GM12878 (cell line): Measurements from ENCODE around the gene SLC1A5. TPM values are rescaled to one million over a fixed set of nuclear protein-coding genes. Genes with fewer than 3 reads are reported as not detected.

ENCODE experiments used
- ATAC-seq: fragments of 200-7000 bp; cut with Tn5 transposase; 3 replicates; pipeline ENCODE4 v1.9.1; 2020; ENCODE audit warnings: mild to moderate bottlenecking, moderate library complexity
- BruUV-seq: library from RNA; stranded (reverse); fragments of 400-500 nt; replicated peaks from 2 replicates; lab custom pipeline; 2021; lab: Mats Ljungman, UMichigan
- CTCF ChIA-PET: fragments of 300-600 bp; sonication (Branson Sonifier 250); formaldehyde crosslinking; extraction: SDS; loops from one replicate; lab custom pipeline; 2021; ENCODE audit warnings: inconsistent platforms; lab: Yijun Ruan, JAX
- POLR2A ChIA-PET: fragments of 350-600 bp; formaldehyde crosslinking; extraction: SDS; loops from one replicate; lab custom pipeline; 2021; ENCODE audit warnings: inconsistent platforms; lab: Charles Lee
- RAD21 ChIA-PET: fragments of 300-600 bp; sonication (Branson Sonifier 250); formaldehyde crosslinking; loops from one replicate; lab custom pipeline; 2023; ENCODE audit warnings: antibody characterized with exemption; ENCODE audit not compliant: unreplicated experiment; lab: Charles Lee
- SMC1A ChIA-PET: fragments of 300-600 bp; sonication (Branson Sonifier 250); formaldehyde crosslinking; loops from one replicate; lab custom pipeline; 2023; ENCODE audit not compliant: unreplicated experiment, uncharacterized antibody; lab: Charles Lee
- DNase-seq: peaks from one replicate; pipeline ENCODE4 v3.0.0-alpha.2; 2011; ENCODE audit warnings: low read depth, low spot score
- FAIRE-seq: peaks from 3 replicates; lab custom pipeline; 2011; peaks lifted over from hg19 to GRCh38; lab: Jason Lieb, UNC
- H2AFZ ChIP-seq: 2 replicates; pipeline ENCODE4 v1.6.0; 2011; ENCODE audit warnings: low read depth, low read length, control low read depth; ENCODE audit not compliant: control insufficient read depth
- H3K27ac ChIP-seq: 2 replicates; pipeline ENCODE4 v1.5.1; 2011; ENCODE audit warnings: control low read depth; ENCODE audit not compliant: control insufficient read depth, insufficient read depth
- H3K27me3 ChIP-seq, 2 experiments: replicated peaks in 1 of 2; 2 replicates each; pipeline versions ENCODE4 v1.6.0 to v1.6.1; 2011; ENCODE audit warnings: low read length in 1 of 2; ENCODE audit not compliant: control insufficient read depth in 2 of 2, insufficient read depth in 2 of 2
- H3K36me3 ChIP-seq, 2 experiments: 2 replicates each; pipeline ENCODE4 v1.5.1; 2011; ENCODE audit warnings: low read length in 1 of 2; ENCODE audit not compliant: control insufficient read depth in 2 of 2, insufficient read depth in 2 of 2
- H3K4me1 ChIP-seq: 2 replicates; pipeline ENCODE4 v1.6.1; 2011; ENCODE audit warnings: mild to moderate bottlenecking, low read length, moderate library complexity, mixed read lengths; ENCODE audit not compliant: control insufficient read depth, insufficient read depth
- H3K4me2 ChIP-seq: 2 replicates; pipeline ENCODE4 v1.6.0; 2011; ENCODE audit warnings: control low read depth; ENCODE audit not compliant: control insufficient read depth, insufficient read depth
- H3K4me3 ChIP-seq: fragments of 200-600 bp; sonication (generic); 2 replicates; pipeline ENCODE4 v1.5.1; 2016
- H3K79me2 ChIP-seq: 2 replicates; pipeline ENCODE4 v1.6.0; 2011; ENCODE audit warnings: low read length; ENCODE audit not compliant: control insufficient read depth, insufficient read depth
- H3K9ac ChIP-seq: 2 replicates; pipeline ENCODE4 v1.8.0; 2011; ENCODE audit warnings: low read length, control low read depth, mixed read lengths; ENCODE audit not compliant: control insufficient read depth, insufficient read depth
- H3K9me3 ChIP-seq: replicated peaks from 3 replicates; pipeline ENCODE4 v1.5.1; 2011; ENCODE audit warnings: mild to moderate bottlenecking, low read length; ENCODE audit not compliant: control insufficient read depth, insufficient read depth
- H4K20me1 ChIP-seq: 2 replicates; pipeline ENCODE4 v1.6.0; 2011; ENCODE audit not compliant: control insufficient read depth, insufficient read depth
- CBFB ChIP-seq: IDR thresholded peaks from 2 replicates; pipeline ENCODE4 v1.6.1; 2016; ENCODE audit warnings: antibody characterized with exemption, low read depth
- CUX1 ChIP-seq: IDR thresholded peaks from 2 replicates; pipeline ENCODE4 v1.6.1; 2012; ENCODE audit warnings: improper control_type of control experiment, low read depth, low read length; ENCODE audit not compliant: insufficient replicate concordance
- HDAC2 ChIP-seq: fragments of 200-600 bp; sonication (generic); IDR thresholded peaks from 2 replicates; pipeline ENCODE4 v1.6.1; 2017
- IKZF2 ChIP-seq, 2 experiments: fragments of 450-650 bp; IDR thresholded peaks; 2 replicates each; pipeline ENCODE4 v1.6.1; 2017; ENCODE audit warnings: mild to moderate bottlenecking in 2 of 2, moderate library complexity in 2 of 2
- MAX ChIP-seq: IDR thresholded peaks from 2 replicates; pipeline ENCODE4 v1.6.1; 2012; ENCODE audit warnings: low read depth, low read length, improper control_type of control experiment
- ZBTB40 ChIP-seq: fragments of 450-650 bp; IDR thresholded peaks from 2 replicates; pipeline ENCODE4 v1.6.1; 2016; ENCODE audit warnings: mild to moderate bottlenecking, moderate library complexity, borderline replicate concordance
- WGBS: methylation state at CpG from one replicate; pipeline ENCODE4 v1.1.6; 2016; ENCODE audit warnings: low lambda C conversion rate; ENCODE audit not compliant: insufficient replicate concordance, insufficient coverage; ENCODE audit errors: missing lambda C conversion rate; 5-methylcytosine and 5-hydroxymethylcytosine counted together
- in situ Hi-C: fragments of 300-500 bp; cut with MboI; formaldehyde crosslinking; loops from 9 replicates; pipeline ENCODE4 v1.14.3; 2018; ENCODE audit warnings: mixed read lengths
- intact Hi-C: fragments of 100-400 bp; cut with micrococcal nuclease; formaldehyde crosslinking; loops from one replicate; pipeline ENCODE4 v1.14.2; 2022; ENCODE audit not compliant: unreplicated experiment
- polyA plus RNA-seq, 11 experiments: library from polyadenylated mRNA; depleted of rRNA in 4 of 11; unstranded in 6 of 11; stranded (reverse) in 5 of 11; fragments of >200 nt; fragmentation: Nextera tagmentation in 4 of 11; fragmentation: Illumina TruSeq in 1 of 11; extraction: Ambion mirVana in 4 of 11; extraction: Trizol in 1 of 11; gene quantifications; 1 replicate in 1 of 11; 2 replicates in 10 of 11; pipeline versions ENCODE4 v1.2.1 to v1.2.3, GENCODE V29; 2011 to 2016; ENCODE audit warnings: inconsistent platforms in 2 of 11, missing spikeins in 2 of 11, low read depth in 1 of 11
- total RNA-seq, 4 experiments: library from RNA; depleted of rRNA in 3 of 4; stranded (reverse); fragments of >200 nt in 3 of 4; fragmentation: Illumina TruSeq in 1 of 4; extraction: Trizol in 1 of 4; gene quantifications; 2 replicates each; pipeline versions ENCODE4 v1.2.1 to v1.2.3, GENCODE V29; 2013 to 2021
- TF ChIP-seq, protein P1 (sequence below): fragments of 450-650 bp; formaldehyde crosslinking; IDR thresholded peaks from 2 replicates; pipeline ENCODE4 v1.4.0; 2020; ENCODE audit warnings: mild to moderate bottlenecking, moderate library complexity

Gene SLC1A5
- total and polyA plus RNA-seq, 10 of the 15 experiments (the other 5 are each of a cell fraction or from before 2014, with no cell fraction given) = 9.1 to 129 (median 60.9) TPM

GRCh38 chr19:46834121-46834520 lies 45.7 kb upstream of the SLC1A5 start:
- H3K9me3 ChIP-seq = no peaks in the 10 kb centered on the region
- H3K79me2 ChIP-seq = no peaks in the 10 kb centered on the region
- DNase-seq = no peak
- FAIRE-seq = no peak
- ChIA-PET CTCF (interaction anchor here (0.6 to 1.8 kb wide), 8 partner anchors 12 to 131 kb away, joined by 3 to 11 read pairs (median 4); no protein-coding TSS in a partner anchor), SMC1A (interaction anchor here (0.9 kb wide), 1 partner anchor 49 kb away, joined by 3 read pairs; no protein-coding TSS in a partner anchor), RAD21 (interaction anchor here (0.6 kb wide), 1 partner anchor 149 kb away, joined by 4 read pairs; no protein-coding TSS in a partner anchor), POLR2A (no interaction called here)
- H3K4me2 ChIP-seq = no peak overlapping the region
- no peak overlapping the region for H2AFZ ChIP-seq
- intact Hi-C loops (no loop called here), in situ Hi-C loops (no loop called here)
- ATAC-seq = no peak
- no peak overlapping the region for H3K4me3 ChIP-seq
- TF ChIP-seq MAX (no peak), ZBTB40 (no peak), IKZF2 (IDR thresholded peaks at IDR 0.05) (no peak), CUX1 (no peak), HDAC2 (no peak), CBFB (no peak)
- TF ChIP-seq, protein P1, sequence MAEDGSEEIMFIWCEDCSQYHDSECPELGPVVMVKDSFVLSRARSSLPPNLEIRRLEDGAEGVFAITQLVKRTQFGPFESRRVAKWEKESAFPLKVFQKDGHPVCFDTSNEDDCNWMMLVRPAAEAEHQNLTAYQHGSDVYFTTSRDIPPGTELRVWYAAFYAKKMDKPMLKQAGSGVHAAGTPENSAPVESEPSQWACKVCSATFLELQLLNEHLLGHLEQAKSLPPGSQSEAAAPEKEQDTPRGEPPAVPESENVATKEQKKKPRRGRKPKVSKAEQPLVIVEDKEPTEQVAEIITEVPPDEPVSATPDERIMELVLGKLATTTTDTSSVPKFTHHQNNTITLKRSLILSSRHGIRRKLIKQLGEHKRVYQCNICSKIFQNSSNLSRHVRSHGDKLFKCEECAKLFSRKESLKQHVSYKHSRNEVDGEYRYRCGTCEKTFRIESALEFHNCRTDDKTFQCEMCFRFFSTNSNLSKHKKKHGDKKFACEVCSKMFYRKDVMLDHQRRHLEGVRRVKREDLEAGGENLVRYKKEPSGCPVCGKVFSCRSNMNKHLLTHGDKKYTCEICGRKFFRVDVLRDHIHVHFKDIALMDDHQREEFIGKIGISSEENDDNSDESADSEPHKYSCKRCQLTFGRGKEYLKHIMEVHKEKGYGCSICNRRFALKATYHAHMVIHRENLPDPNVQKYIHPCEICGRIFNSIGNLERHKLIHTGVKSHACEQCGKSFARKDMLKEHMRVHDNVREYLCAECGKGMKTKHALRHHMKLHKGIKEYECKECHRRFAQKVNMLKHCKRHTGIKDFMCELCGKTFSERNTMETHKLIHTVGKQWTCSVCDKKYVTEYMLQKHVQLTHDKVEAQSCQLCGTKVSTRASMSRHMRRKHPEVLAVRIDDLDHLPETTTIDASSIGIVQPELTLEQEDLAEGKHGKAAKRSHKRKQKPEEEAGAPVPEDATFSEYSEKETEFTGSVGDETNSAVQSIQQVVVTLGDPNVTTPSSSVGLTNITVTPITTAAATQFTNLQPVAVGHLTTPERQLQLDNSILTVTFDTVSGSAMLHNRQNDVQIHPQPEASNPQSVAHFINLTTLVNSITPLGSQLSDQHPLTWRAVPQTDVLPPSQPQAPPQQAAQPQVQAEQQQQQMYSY (CRISPR knock-in tag) = no peak
- H3K4me1 ChIP-seq = no peaks in the 10 kb centered on the region
- 33% methylated on average over 5 of the region's 5 CpGs for WGBS
- BruUV-seq = no TSS peak
- H3K27ac ChIP-seq = no peak overlapping the region
- H4K20me1 ChIP-seq = no peaks in the 10 kb centered on the region
- peaks cover 3 to 7% of the 10 kb centered on the region in 2 experiments; a peak in 3 of 4 replicates for H3K36me3 ChIP-seq
- no peak overlapping the region for H3K9ac ChIP-seq
- H3K27me3 ChIP-seq = no peaks in the 10 kb centered on the region
